ENCODE results near the gene NUBPL. TPM values are rescaled to one million over a fixed set of nuclear protein-coding genes. Genes with fewer than 3 reads are reported as not detected.

The NUBPL gene
- total RNA-seq, 2 experiments from 2014 or later: 9.0 to 17.5 TPM

DNA sequence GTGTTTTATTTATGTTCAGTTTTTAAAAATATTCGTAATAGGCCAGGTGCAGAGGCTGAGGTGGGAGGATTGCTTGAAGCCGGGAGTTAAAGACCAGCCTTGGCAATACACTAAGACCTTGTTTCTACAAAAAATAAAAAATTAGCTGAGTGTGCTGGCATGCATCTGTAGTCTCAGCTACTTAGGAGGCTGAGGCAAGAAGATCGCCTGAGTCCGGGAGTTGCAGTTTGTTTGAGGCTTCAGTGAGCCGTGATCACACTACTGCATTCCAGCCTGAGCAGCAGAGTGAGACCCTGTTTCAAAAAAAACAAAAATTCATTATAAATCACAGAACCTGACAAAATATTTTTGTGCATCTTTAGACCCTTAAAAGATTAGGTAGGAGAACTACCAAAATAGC lies 275.8 kb downstream of the NUBPL start:
- Histone ChIP-seq H3K79me2 (ENCODE audit: insufficient read depth, low read depth, low read length) (no peaks in the 10 kb centered on the region), H3K4me3 (ENCODE audit: low read depth, low read length, poor library complexity, severe bottlenecking) (no peak overlapping the region), H3K9me3 (ENCODE audit: low read length) (no peaks in the 10 kb centered on the region), H3K36me3 (ENCODE audit: insufficient read depth, low read length) (no peaks in the 10 kb centered on the region), H3K4me1 (ENCODE audit: insufficient read depth, low read length, poor library complexity, severe bottlenecking) (no peaks in the 10 kb centered on the region), H3K9me2 (ENCODE audit: insufficient read depth, low read length) (no peaks in the 10 kb centered on the region), H4K20me1 (ENCODE audit: insufficient read depth, low read length) (no peaks in the 10 kb centered on the region), H2AFZ (ENCODE audit: low read length) (no peak overlapping the region), H3K27ac (ENCODE audit: low read depth, low read length, poor library complexity, severe bottlenecking) (no peak overlapping the region), H3K4me2 (ENCODE audit: low read length) (no peak overlapping the region)
- TF ChIP-seq EZH2phosphoT487 (IDR thresholded peaks at IDR 0.05; ENCODE audit: borderline replicate concordance, low read depth, low read length): no peak
- TF ChIP-seq, protein P1, sequence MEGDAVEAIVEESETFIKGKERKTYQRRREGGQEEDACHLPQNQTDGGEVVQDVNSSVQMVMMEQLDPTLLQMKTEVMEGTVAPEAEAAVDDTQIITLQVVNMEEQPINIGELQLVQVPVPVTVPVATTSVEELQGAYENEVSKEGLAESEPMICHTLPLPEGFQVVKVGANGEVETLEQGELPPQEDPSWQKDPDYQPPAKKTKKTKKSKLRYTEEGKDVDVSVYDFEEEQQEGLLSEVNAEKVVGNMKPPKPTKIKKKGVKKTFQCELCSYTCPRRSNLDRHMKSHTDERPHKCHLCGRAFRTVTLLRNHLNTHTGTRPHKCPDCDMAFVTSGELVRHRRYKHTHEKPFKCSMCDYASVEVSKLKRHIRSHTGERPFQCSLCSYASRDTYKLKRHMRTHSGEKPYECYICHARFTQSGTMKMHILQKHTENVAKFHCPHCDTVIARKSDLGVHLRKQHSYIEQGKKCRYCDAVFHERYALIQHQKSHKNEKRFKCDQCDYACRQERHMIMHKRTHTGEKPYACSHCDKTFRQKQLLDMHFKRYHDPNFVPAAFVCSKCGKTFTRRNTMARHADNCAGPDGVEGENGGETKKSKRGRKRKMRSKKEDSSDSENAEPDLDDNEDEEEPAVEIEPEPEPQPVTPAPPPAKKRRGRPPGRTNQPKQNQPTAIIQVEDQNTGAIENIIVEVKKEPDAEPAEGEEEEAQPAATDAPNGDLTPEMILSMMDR (conservative IDR thresholded peaks at IDR 0.05; ENCODE audit: low read length): no peak
- no TSS peak for BruUV-seq (replicated peaks)
- no peak for DNase-seq (ENCODE audit: low spot score)
- CTCF ChIA-PET (ENCODE audit: unreplicated experiment): no interaction called here
- intact Hi-C loops (cut with micrococcal nuclease; ENCODE audit: unreplicated experiment): no loop called here
- POLR2A ChIA-PET: interaction anchor here (0.8 to 1.6 kb wide), 3 partner anchors 12 to 14 kb away, joined by 4 to 5 read pairs (median 5); no protein-coding TSS in a partner anchor

DNA sequence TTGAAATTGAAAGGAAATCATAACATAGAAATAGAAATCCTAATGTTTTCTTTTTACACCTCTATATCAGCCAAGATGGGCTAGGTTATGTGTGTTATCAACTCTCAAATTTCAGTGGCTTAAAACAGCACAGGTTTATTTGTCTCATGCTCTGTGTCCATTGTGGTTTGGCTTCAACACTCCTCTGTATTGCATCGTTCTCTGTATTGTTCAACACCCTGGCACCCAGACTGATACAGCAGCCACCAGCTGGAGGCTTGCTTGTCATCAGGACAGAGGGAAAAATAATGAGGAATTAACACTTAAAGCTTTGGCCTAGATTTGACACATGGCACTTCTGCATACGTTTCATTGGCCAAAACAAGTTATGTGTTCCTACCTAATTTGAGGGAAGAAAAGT lies 281.7 kb downstream of the NUBPL start:
- Histone ChIP-seq H3K4me1 (ENCODE audit: insufficient read depth, low read length, poor library complexity, severe bottlenecking) (no peaks in the 10 kb centered on the region), H3K9me2 (ENCODE audit: insufficient read depth, low read length) (no peaks in the 10 kb centered on the region), H3K36me3 (ENCODE audit: insufficient read depth, low read length) (no peaks in the 10 kb centered on the region), H3K27ac (ENCODE audit: low read depth, low read length, poor library complexity, severe bottlenecking) (no peak overlapping the region), H2AFZ (ENCODE audit: low read length) (no peak overlapping the region), H3K9me3 (ENCODE audit: low read length) (no peaks in the 10 kb centered on the region), H3K4me3 (ENCODE audit: low read depth, low read length, poor library complexity, severe bottlenecking) (no peak overlapping the region), H3K79me2 (ENCODE audit: insufficient read depth, low read depth, low read length) (no peaks in the 10 kb centered on the region), H3K4me2 (ENCODE audit: low read length) (no peak overlapping the region), H4K20me1 (ENCODE audit: insufficient read depth, low read length) (no peaks in the 10 kb centered on the region)
- ChIA-PET POLR2A (no interaction called here), CTCF (ENCODE audit: unreplicated experiment) (no interaction called here)
- intact Hi-C loops (cut with micrococcal nuclease; ENCODE audit: unreplicated experiment): no loop called here
- no peak for DNase-seq (ENCODE audit: low spot score)
- no peak for TF ChIP-seq EZH2phosphoT487 (IDR thresholded peaks at IDR 0.05; ENCODE audit: borderline replicate concordance, low read depth, low read length)
- TF ChIP-seq, protein P1 (conservative IDR thresholded peaks at IDR 0.05; ENCODE audit: low read length): no peak
- no TSS peak for BruUV-seq (replicated peaks)

DNA sequence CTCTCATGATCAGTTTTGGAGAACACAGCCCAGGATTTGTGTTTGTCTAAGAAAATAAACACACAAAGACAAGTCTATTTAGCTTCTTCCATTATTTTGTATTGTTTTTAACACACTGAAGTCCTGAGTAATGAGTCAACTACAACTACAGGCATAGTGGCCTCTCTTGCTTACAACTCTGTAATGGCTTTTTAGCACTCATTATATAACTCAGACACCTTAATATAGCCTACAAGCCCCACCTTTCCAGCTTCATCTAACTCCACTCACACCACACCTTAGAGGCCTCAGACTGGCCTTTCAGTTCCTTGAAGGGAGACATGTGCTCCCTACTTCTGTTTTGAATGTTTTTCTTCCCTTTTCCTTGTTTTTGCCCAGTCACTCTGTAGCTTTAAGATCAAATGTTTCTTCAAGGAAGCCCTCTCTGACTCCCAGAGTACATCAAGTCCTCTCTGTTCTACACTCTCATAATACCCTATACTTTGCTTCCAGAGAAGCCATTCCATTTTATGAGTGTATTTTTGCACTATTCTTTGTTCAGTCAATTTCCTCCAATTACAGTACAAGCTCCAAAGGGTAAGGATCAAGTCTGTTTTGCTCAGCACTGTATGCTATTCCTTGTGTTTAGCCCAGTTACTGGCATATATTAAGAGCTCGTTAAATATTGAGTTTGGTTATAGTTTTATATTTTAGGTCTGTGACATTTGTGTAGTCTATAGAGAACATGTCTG lies 282.3 kb downstream of the NUBPL start:
- ChIA-PET POLR2A (no interaction called here), CTCF (ENCODE audit: unreplicated experiment) (no interaction called here)
- intact Hi-C loops (cut with micrococcal nuclease; ENCODE audit: unreplicated experiment): no loop called here
- no peaks in the 10 kb centered on the region for H3K36me3 ChIP-seq (ENCODE audit: insufficient read depth, low read length)
- DNase-seq (ENCODE audit: low spot score): no peak
- BruUV-seq (replicated peaks): no TSS peak
- H4K20me1 ChIP-seq (ENCODE audit: insufficient read depth, low read length): no peaks in the 10 kb centered on the region
- no peaks in the 10 kb centered on the region for H3K4me1 ChIP-seq (ENCODE audit: insufficient read depth, low read length, poor library complexity, severe bottlenecking)
- no peak overlapping the region for H3K4me2 ChIP-seq (ENCODE audit: low read length)
- H3K9me3 ChIP-seq (ENCODE audit: low read length): no peaks in the 10 kb centered on the region
- no peaks in the 10 kb centered on the region for H3K79me2 ChIP-seq (ENCODE audit: insufficient read depth, low read depth, low read length)
- H3K4me3 ChIP-seq (ENCODE audit: low read depth, low read length, poor library complexity, severe bottlenecking): no peak overlapping the region
- TF ChIP-seq, protein P1 (conservative IDR thresholded peaks at IDR 0.05; ENCODE audit: low read length): no peak
- H3K27ac ChIP-seq (ENCODE audit: low read depth, low read length, poor library complexity, severe bottlenecking): no peak overlapping the region
- no peaks in the 10 kb centered on the region for H3K9me2 ChIP-seq (ENCODE audit: insufficient read depth, low read length)
- no peak overlapping the region for H2AFZ ChIP-seq (ENCODE audit: low read length)
